ENCODE data around the gene BAX.

- TF ChIP-seq EP300 (IDR thresholded peaks at IDR 0.05) (no peak), POLR2AphosphoS5 (IDR thresholded peaks at IDR 0.05) (no peak), POLR2A (IDR thresholded peaks at IDR 0.05) (no peak)
Observed at GRCh38 chr19:48945415-48945814, 9.3 kb upstream of the BAX start.
